NCI-H2196 treated with DMSO at 0.1 percent for 48 hours (cell line): Measurements from ENCODE around the gene FIZ1.
"Not testable (repeated sequence)": the region's sequence is repeated elsewhere in the genome, so short reads cannot be mapped to it uniquely, and the experiment has no call there.

Experiments
- DNase-seq: peaks from one replicate; lab custom pipeline; 2025; ENCODE audit not compliant: unreplicated experiment; lab: John Stamatoyannopoulos, UW

FIZ1 gene

DNA sequence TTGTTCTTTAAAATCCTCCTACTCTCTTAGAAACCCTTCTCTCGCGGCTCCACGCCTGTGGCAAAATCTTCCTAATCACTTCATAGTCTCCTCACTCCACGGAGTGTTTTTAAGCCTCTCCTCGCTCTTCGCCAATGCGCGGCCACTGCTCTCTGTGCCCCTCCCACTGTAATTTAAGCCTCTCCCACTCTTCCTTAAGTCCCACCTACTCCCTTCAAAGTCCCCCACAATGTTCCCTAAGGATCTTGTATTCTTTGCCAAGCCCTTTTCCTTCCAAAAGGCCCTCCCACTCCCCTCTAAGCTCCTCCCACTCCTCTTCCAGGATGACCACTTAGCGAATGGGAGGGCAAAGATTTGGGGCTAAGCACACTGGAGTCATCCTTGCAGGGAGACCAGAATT is 1.3 kb downstream of the FIZ1 start:
- no peak for DNase-seq

DNA sequence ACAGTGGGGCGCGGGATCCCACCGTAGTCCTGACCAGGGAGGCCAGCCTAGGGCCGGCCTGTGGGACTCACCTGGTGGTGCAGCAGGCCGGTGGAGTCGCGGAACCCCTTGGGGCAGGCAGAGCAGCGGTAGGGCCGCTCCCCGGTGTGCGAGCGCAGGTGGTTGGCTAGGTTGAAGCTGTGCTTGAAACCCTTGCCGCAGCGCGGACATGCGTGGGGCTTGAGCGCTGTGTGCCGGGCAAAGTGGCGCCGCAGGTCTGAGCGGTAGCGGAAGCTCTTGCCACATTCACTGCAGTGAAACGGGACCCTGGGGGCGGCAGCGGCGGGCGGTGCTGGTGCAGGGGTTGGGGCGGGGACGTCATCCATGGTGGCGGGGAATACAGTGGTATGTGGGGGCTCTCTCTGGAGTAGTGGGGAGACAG is 1.8 kb downstream of the FIZ1 start:
- no peak for DNase-seq

DNA sequence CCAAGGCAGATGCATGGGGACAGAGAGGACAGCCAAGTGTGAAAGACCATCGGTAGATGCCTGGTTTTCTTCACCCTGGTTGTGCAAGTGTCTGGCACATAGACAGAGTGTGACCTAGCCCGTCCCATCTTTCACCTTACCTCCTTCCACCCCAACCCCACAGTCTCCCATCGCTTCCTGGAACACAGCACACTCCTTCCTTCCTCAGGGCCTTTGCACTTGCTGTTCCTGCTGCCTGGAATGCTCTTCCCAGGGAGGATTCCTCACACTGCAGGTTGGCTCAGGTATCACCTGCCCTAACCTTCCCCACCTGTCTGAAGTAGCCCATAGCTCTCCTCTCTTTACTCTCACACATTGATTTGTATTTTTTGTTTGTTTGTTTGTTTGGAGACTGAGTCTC is 3.0 kb downstream of the FIZ1 start:
- DNase-seq, result no peak

DNA sequence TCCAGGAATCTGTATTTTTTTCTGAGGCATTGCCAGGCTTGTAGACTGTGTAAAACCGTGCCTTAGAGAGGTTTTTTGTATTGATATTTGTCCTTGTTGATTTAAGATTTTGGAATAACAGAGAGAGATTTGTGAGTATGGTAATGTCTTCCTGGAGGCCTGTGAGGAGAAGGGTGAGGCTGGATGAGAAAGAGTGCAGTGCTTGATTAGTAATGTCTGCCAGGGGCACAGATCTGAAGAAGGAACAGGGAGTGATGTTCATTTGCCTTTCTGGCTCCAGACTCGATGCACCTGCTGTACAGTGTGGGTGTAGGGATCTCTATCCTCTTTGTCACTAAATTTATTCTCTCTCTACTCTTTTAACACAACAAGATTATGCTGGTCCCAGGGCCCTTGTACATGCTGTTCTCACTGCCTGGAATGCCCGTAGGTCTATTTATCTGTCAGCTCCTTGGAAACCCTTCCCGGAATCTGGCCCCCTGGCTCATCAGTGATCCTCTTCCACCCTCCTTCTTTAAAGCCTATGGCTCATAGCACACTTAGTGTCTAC is 4.2 kb downstream of the FIZ1 start:
- DNase-seq, result no peak

DNA sequence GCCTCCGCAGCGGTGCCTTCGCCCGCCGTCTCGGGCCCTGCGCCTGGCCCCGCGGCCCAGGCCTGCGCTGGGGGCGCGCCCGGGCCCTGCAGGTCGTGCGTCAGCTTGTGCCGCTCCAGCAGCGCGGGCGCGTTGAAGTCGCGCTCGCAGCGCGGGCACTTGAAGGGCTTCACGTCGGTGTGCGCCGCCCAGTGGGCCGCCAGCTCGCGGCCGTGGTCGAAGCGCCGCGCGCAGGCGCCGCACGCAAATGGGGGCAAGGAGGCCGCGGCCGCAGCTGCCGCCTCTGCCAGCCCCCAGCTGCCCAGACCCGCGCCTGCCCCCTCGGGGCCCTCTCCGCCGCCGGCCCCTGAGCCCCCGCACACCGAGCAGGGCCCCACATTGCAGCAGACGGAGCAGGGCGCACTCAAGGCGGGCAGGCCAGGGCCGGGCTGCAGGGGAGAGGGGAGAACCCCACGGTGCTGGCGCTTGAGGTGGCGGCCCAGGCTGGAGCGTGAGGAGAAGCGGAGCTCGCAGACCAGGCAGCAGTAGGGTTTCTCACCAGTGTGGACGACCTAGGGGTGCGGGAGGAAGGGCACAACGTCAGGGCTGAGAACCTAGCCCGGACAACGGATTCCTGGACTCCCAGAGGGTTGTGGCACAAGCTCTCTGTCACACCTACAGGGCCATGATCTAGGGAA is 6.1 kb downstream of the FIZ1 start:
- no peak for DNase-seq

DNA sequence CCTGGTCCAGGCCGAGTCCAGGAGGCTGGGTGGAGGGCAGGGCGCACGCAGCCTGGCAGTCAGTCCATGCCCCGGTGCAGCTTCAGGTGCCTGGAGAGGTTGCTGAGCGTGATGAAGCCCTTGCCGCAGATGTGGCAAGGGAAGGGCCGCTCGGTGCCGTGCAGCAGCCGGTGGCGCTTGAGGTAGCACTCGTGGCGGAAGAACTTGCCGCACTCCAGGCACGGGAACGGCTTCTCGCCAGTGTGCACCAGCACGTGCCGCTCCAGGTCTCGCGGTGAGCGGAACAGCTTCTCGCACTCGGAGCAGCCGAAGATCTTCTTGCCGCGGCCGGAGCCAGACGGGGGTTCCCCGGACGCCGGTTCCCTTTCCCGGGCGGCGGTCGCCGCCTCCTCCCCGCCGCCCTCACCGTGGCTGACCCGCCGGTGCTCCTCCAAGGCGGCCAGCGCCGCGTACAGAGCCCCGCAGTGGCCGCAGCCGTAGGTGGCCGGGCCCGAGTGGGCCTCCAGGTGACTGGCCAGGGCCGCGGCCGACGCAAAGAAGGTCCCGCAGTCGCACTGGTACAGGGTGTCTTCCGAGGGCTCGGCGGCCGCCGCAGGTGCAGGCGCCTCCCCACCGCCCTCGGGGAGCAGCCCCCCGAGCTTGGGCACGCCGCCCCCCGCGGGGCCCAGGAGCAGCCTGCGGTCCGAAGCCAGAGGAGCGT is 6.8 kb downstream of the FIZ1 start:
- DNase-seq, result no peak

DNA sequence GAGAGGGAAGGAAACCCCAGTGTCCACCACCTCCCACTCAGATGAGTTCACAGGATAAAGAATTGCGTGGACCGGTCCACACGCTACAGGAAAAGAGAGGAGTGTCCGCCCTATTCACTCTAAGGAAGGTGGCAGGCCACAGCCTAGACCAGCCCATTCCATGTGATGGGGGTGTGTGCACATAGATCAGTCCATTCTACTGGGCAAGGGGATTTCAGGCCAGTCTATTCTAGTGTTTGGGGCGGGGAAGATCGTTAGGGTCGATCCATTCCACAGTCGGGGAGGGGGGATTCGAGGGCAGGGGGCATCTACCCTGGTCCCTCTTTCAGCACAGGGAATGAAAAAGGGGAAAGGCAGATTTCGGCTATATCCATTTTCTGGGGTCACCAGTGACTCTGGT is 7.8 kb downstream of the FIZ1 start:
- DNase-seq, result no peak

DNA sequence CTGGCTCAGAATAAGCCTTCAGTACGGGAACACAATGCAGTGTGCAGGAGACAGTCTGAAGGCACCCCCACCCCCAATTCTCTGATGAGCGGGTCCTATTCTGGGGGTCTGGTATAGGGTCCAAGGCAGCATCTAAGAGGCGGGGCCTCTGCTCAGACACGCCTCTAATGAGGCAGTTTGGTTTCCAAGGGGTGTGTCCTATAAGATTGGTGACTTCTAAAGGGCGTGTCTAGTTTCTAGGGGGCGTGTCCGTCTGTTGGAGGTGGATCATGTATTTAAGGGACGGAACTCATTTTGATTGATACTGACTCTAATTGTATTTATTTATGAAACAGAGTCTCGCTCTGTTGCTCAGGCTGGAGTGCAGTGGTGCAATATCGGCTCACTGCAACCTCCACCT is 8.7 kb downstream of the FIZ1 start:
- peak; percentile 10 for DNase-seq

DNA sequence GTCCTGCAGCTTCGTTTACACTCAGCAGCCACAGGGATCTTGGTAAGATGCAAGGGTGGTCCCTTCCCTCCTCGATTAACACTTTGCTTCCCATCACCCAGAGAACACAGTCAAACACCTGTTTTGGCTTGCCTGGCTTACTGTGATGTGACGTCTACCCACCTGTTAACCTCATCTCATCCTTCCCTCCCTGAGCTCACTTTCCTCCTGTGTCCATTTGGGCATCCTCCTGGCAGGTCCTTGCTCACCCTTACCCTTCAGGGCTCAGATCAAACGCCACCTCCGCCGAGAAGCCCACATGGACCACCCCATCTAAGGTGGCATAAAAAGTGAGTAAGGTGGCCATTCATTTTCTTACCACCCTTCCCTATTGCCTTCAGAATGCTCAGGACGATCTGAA is 9.2 kb downstream of the FIZ1 start:
- DNase-seq, result no peak

DNA sequence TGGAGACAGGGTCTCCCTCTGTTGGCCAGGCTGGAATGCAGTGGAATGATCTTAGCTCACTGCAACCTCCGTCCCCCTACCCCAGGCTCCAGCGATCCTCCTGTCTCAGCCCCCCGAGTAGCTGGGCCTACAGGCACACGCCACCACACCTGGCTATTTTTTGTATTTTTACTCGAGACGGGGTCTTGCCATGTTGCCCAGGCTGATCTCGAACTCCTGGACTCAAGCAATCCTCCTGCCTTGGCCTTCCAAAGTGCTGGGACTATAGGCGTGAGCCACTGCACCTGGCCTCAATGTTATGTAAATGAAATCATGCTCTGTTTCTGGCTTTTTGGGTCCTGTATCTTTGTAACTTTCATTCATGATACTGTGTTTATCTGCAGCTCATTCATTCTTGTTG is 10.6 kb downstream of the FIZ1 start:
- no peak for DNase-seq

DNA sequence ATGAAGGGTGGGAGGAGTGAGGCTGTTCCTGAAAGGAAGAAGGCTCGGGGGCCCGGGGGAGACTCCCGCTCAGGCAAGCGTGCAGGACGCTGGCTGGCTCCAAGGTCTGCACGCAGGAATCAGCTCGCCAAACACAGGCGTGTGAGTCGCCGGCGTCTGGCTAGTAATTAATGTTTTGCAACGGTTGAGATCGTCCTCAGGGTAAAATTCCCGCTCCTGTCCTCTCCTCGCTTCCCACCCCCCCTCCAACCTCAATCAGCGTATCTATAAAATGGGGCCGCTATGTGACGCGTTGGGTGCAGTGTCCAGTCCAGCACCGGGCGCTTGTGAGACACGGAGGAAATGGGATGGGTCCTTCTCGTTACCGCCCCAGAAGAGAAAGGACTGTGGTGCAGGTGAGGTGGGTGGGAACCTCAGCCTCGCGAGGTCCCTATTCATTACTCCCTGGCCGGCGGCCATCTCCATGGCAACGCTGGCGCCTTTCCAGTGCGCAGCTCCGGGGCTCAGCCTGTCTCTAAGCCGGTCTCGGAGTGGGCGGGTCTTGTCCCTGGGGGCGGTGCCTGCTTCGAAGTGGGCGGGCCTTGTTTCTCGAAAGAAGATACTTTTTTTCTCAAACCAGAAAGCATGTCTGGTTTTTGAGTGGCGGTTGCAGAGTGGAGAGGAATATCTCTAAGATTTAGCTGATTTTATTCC is 12.2 kb downstream of the FIZ1 start:
- DNase-seq, result peak; percentile 88

DNA sequence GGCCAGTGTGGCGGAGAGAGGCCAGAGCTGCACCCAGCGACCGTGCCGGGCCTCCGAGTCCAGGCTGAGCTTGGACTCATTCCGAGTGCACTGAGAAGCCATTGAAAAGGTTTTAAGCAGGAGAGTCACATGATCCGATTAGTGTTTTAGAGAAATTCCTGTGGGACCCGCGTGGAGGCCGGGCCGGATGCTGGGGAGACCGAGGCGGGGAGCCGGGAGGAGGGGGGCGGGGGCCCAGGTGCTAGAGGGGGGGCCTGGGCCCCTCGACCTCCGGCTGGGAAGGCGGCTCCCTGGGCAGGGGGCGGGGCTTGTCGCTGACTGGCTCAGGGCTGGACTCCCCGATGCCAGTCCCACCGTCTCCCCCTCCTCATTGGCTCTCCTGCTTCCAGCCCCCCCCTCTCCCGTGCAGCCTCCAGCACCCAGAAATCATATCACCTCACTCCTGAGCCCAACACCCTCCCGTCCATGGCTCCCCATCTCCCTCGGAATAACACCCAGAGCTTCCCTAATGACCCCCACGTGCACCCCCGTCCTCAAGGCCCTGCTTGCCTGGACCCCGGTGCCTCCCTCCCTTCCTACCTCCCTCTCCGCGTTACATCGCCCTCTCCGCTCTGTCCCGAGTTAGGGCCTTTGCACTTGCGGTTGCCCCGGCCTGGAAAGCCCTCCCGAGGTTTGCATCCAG is 13.5 kb downstream of the FIZ1 start:
- peak; percentile 51 for DNase-seq

DNA sequence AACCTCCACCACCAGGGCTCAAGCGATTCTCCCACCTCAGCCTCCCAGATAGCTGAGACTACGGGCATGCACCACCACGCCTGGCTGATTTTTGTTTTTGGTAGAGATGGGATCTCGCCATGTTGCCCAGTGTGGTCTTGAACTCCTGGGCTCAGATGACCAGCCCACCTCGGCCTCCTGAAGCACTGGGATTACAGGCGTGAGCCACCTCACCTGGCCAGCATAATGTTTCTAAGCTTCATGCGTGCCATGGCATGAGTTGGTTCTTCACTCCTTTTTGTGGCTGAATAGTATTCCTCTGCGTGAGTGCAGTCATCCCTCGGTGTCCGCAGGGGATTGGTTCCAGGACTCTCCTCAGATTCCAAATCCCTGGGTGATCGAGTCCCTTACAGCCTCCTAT is 14.4 kb downstream of the FIZ1 start:
- no peak for DNase-seq

DNA sequence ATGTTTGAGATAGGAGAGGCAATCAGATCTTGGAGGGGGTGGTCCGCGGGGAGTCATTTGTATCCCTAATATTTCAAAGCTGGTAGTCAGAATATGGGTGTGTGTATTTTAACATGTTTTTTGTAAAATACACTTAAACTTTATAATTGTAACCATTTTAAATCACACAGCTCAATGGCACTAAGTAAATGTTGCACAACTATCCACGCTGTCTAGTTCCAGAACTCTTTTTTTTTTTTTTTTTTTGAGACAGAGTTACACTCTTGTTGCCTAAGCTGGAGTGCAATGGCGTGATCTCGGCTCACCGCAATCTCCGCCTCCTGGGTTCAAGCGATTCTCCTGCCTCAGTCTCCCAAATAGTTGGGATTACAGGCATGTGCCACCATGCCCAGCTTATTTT is 15.4 kb downstream of the FIZ1 start:
- not testable (repeated sequence) for DNase-seq

DNA sequence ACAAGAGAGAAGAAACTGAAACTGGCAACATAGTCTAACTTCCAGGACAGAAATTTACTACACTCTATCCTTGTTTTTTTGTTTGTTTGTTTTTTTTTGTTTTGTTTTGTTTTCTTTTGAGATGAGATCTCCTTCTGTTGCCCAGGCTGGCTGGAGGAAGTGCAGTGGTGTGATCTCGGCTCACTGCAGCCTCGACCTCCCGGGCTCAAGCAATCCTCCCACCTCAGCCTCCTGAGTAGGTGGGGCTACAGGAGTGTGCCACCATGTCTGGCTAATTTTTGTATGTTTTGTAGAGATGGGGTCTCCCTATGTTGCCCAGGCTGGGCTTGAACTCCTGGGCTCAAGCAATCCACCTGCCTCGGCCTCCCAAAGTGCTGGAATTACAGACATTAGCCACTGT is 17.0 kb downstream of the FIZ1 start:
- not testable (repeated sequence) for DNase-seq

DNA sequence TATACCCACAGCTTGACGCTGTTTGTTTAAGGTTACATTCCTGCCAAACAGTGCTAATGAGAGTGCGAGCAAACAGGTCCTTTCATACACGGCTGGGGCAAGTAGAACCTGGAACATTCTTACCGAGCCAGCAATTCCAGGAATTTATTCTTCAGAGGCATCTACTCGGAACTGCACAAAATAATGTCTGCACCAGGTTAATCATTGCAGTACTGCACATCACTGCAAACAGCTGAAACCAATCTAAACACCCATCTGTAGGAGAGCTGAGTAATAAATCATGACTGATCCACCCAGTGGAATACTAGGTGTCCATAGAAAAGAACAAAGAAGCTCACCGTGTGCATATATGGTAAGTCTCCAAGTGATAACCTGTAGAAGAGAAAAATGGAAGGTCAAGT is 17.5 kb downstream of the FIZ1 start:
- DNase-seq, result peak; percentile 49

DNA sequence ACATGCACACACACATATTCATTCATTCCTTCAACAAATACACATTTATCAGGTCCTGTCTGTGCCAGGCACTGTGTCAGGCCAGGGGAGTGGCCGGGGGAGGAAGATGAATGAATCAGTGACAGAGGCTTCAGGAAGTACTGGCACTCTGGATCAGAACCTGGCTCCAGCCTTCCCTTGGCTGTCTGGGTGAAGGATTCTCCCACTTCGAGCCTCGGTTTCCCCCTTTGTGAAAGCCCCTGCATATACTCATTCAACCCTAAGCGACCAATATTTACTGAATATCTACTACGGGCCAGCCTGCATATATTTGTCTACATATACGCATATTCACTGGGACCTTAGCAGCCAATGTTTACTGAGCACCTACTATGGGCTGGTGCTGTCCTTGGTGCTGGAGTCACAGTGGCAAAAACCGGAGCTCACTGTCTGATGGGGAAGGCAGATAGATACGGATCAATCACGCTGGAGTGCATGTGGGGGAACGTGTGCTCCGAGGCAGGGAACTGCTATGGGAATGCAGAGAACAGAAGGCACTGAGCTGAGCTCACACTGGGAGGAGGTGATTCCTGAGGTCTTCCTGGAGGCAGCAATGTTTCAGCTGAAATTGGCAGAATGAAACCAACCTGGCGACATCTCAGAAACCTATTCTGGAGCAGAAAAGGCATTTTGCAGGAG is 18.0 kb downstream of the FIZ1 start:
- DNase-seq, result no peak

DNA sequence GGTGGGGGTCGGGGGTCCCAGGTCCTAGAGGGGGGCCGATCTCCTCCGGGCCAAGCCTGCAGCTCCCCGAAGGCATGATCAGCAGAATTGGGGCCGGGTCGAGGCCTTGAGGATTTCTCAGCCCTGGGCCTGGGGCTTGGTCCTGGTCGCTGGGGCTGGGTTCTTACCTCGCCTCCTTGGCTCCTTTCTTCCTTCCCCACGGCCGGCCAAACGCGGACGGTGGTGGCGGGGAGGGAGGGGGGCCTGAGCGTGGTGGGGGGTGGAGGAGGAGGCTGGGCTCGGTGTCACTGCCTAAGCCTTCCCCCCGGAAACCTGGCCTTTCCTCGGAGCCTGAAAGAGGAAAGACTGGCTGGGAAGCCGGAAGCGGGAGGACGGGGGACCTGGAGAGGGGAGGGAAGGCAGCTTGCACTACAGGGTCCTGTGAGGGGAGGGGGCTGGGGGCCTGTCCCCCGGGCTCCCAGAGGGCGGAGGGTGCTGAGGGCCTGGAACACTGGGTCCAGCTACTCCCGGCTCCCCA is 18.6 kb downstream of the FIZ1 start, which contains the start of gene ZNF579:
Gene ZNF579 (minus strand): TSS at position 221 of the 517 bp plus-strand sequence. CDS start 1,209 bp downstream, outside the sequence.
- peak; percentile 78 for DNase-seq

DNA sequence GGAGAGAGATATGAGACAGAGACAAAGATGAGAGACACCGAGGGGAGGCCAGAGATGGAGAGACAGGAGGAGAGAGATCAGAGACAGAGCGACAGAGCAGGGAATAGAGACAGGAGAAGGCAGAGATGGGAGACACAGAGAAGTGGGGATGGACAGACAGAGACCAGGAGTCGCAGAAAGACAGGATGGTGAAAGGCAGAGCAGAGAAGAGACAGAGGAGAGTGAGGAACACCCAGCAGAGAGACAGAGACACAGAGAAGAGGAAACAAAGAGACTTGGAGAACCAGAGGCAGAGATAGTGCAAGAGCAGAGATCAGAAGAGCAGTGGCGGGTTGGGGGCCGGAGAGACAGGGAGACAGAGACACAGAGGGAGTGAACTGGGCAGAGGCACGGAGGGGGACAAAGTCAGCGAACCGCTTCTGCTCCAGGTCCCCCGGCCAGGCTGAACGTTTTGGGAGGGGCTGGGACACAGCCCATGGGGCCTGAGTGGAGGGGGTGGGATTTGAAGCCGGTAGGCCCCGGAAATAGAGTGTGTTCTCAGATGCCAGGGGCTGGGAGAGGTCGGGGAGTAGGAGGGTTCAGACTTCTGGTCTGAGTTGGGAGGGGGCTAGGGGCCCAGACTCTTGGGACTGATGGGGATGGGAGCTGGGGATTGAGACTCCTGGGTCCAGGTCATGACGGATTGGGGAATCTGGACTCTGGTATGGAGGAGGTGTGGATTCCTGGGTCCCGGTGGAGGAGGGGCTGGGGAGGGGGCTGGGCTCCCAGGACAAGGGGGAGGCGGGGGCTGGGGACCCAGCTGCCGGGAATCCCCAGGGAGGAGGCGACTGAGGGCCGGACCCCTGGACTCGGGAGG is 19.3 kb downstream of the FIZ1 start:
- no peak for DNase-seq
